ENCODE results near the gene PHF2.

The PHF2 gene

GRCh38 chr9:93574900-93575795, 1.2 kb upstream of the PHF2 start:
- no peak for TF ChIP-seq ZNF274 (IDR thresholded peaks at IDR 0.05; ENCODE audit: low read depth, low read length)
- peak overlapping the region; percentile 64; the same call in 1 of the 2 replicates for H3K4me3 ChIP-seq (ENCODE audit: low read length)

GRCh38 chr9:93575796-93576257, 557 bp upstream of the PHF2 start:
- TF ChIP-seq ZNF274 (IDR thresholded peaks at IDR 0.05; ENCODE audit: low read depth, low read length): no peak
- H3K4me3 ChIP-seq (ENCODE audit: low read length): peak overlapping the region; percentile 64

- no peak for TF ChIP-seq ZNF274 (IDR thresholded peaks at IDR 0.05; ENCODE audit: low read depth, low read length)
- peak overlapping the region; percentile 76 for H3K4me3 ChIP-seq (ENCODE audit: low read length)
Measured at GRCh38 chr9:93577078-93577974, 942 bp downstream of the PHF2 start.

GRCh38 chr9:93577975-93578682, 1.7 kb downstream of the PHF2 start:
- H3K4me3 ChIP-seq (ENCODE audit: low read length): peak overlapping the region; percentile 76; the same call in 1 of the 2 replicates
- TF ChIP-seq ZNF274 (IDR thresholded peaks at IDR 0.05; ENCODE audit: low read depth, low read length): no peak

- no peak for TF ChIP-seq ZNF274 (IDR thresholded peaks at IDR 0.05; ENCODE audit: low read depth, low read length)
- H3K4me3 ChIP-seq (ENCODE audit: low read length): no peak overlapping the region
Measured at GRCh38 chr9:93578844-93579243, 2.5 kb downstream of the PHF2 start.

- no peak for TF ChIP-seq ZNF274 (IDR thresholded peaks at IDR 0.05; ENCODE audit: low read depth, low read length)
- no peak overlapping the region for H3K4me3 ChIP-seq (ENCODE audit: low read length)
Measured at GRCh38 chr9:93579711-93580516, 3.5 kb downstream of the PHF2 start.

GRCh38 chr9:93580654-93581380, 4.4 kb downstream of the PHF2 start:
- TF ChIP-seq ZNF274 (IDR thresholded peaks at IDR 0.05; ENCODE audit: low read depth, low read length): no peak
- H3K4me3 ChIP-seq (ENCODE audit: low read length): no peak overlapping the region

- TF ChIP-seq ZNF274 (IDR thresholded peaks at IDR 0.05; ENCODE audit: low read depth, low read length): no peak
- no peak overlapping the region for H3K4me3 ChIP-seq (ENCODE audit: low read length)
Measured at GRCh38 chr9:93582115-93582514, 5.7 kb downstream of the PHF2 start.

- TF ChIP-seq ZNF274 (IDR thresholded peaks at IDR 0.05; ENCODE audit: low read depth, low read length): no peak
- H3K4me3 ChIP-seq (ENCODE audit: low read length): no peak overlapping the region
Measured at GRCh38 chr9:93582550-93582949, 6.2 kb downstream of the PHF2 start.

GRCh38 chr9:93585259-93585658, 8.9 kb downstream of the PHF2 start:
- no peak overlapping the region for H3K4me3 ChIP-seq (ENCODE audit: low read length)
- no peak for TF ChIP-seq ZNF274 (IDR thresholded peaks at IDR 0.05; ENCODE audit: low read depth, low read length)

- H3K4me3 ChIP-seq (ENCODE audit: low read length): no peak overlapping the region
- no peak for TF ChIP-seq ZNF274 (IDR thresholded peaks at IDR 0.05; ENCODE audit: low read depth, low read length)
Measured at GRCh38 chr9:93585695-93586094, 9.3 kb downstream of the PHF2 start.

GRCh38 chr9:93586290-93587057, 10.1 kb downstream of the PHF2 start:
- H3K4me3 ChIP-seq (ENCODE audit: low read length): no peak overlapping the region
- TF ChIP-seq ZNF274 (IDR thresholded peaks at IDR 0.05; ENCODE audit: low read depth, low read length): no peak

Data from GM08714 (cell line).